OCI-LY3 (cell line): ENCODE data around the gene TCF4.

Experiments used
- EZH2phosphoT487 ChIP-seq: fragments of 200-600 bp; shearing (Covaris generic); IDR thresholded peaks from 2 replicates; pipeline ENCODE4 v1.6.1; 2018; ENCODE audit warnings: antibody characterized with exemption, mixed run types, low read depth
- TF ChIP-seq, protein P1 (sequence below): fragments of 200-600, 300-600 bp; sonication (generic); IDR thresholded peaks from 2 replicates; pipeline ENCODE4 v1.5.1; 2014; ENCODE audit warnings: antibody characterized with exemption, low read length, low read depth

DNA sequence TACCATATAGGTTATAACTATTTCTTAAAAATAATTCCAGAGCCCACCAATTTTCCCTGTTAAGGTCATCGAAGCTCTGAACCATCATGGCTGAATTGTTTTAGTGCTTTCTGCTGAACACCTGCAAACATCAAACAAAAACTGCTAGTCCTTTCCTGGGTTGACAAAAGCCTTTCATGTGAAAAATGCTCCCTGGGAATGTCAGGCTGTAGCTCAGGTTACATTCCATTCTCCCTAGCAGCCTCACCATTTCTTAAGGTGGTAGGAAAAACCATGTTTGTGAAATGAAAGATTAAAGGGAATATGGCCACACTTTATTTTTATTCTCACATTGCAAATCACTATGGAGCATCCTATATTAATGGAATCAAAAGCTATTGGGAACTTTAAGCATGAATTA lies 5.7 kb downstream of the TCF4 start:
- TF ChIP-seq, protein P1, sequence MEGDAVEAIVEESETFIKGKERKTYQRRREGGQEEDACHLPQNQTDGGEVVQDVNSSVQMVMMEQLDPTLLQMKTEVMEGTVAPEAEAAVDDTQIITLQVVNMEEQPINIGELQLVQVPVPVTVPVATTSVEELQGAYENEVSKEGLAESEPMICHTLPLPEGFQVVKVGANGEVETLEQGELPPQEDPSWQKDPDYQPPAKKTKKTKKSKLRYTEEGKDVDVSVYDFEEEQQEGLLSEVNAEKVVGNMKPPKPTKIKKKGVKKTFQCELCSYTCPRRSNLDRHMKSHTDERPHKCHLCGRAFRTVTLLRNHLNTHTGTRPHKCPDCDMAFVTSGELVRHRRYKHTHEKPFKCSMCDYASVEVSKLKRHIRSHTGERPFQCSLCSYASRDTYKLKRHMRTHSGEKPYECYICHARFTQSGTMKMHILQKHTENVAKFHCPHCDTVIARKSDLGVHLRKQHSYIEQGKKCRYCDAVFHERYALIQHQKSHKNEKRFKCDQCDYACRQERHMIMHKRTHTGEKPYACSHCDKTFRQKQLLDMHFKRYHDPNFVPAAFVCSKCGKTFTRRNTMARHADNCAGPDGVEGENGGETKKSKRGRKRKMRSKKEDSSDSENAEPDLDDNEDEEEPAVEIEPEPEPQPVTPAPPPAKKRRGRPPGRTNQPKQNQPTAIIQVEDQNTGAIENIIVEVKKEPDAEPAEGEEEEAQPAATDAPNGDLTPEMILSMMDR, result no peak
- TF ChIP-seq EZH2phosphoT487, result no peak
